ENCODE data around the gene ENTREP1. TPM values are rescaled to one million over a fixed set of nuclear protein-coding genes. Genes with fewer than 3 reads are reported as not detected.
A peak's percentile ranks its signal among the peaks of the same experiment; 100 is the strongest.
"Not testable (repeated sequence)": the region's sequence is repeated elsewhere in the genome, so short reads cannot be mapped to it uniquely, and the experiment has no call there.

Gene ENTREP1
- polyA plus RNA-seq, 1 donor, result 5.0 TPM

- no peak for DNase-seq
Observed at GRCh38 chr9:69411246-69411645, 86.2 kb downstream of the ENTREP1 start.

DNA sequence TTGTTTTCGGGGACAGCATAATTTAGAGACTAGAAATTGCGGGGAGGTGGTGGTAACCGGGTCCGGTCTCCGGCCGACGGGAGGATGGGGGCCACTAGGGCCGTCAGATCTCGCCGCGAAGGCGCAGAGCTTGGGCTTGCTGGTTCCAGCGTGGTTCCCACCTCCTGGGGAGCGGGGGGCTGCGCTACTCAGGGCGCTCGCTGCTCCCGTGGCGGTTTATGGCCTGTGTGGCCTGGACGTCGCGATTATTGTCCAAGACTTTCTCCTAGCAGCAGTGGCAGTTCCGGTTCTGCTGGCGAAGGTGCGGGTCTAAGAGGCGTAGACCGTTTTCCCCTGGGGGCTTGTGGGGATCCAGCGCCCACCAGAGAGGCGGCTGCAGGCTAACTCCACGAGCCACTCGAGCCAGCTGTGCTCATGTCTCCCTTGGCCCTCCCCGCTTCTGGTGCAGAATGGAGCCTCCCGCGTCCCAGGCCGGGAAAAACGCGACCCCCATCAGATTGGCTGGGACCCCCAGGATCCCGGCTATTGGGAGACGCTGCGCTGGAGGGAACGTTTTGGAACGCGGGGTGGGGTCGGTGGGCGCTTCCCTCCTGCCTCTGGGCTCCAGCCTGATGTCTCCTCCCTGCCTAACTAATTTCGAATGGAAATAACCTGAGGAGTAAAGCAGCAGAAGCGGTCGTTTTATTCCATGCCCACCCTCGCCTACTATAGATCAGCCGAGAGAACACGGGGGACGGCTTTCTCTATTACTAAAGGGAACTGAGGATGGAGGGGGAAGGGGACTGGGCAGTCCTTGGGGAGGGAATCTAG, 87.1 kb downstream of the ENTREP1 start:
- no peak for DNase-seq

DNA sequence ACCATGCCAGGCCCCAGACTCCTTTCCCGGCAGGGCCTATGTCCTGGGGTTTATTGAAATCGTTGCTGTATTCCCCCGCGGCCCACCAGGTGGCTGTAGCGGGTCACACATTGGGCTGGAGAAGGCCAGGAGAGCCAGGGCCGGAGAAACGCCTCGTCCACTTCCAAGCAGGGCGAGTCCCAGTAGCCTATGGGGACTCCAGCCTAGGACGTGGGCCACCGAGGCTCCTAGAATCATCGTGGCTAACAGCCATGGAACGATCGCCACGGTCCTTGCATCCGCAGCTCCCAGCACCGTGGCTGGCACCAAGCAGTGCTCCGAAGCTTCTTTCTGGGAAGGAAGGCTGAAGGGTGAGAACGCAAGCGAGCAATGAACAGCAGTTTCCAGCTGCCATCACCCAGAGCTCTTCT, 87.7 kb downstream of the ENTREP1 start:
- DNase-seq, result peak; percentile 73

DNA sequence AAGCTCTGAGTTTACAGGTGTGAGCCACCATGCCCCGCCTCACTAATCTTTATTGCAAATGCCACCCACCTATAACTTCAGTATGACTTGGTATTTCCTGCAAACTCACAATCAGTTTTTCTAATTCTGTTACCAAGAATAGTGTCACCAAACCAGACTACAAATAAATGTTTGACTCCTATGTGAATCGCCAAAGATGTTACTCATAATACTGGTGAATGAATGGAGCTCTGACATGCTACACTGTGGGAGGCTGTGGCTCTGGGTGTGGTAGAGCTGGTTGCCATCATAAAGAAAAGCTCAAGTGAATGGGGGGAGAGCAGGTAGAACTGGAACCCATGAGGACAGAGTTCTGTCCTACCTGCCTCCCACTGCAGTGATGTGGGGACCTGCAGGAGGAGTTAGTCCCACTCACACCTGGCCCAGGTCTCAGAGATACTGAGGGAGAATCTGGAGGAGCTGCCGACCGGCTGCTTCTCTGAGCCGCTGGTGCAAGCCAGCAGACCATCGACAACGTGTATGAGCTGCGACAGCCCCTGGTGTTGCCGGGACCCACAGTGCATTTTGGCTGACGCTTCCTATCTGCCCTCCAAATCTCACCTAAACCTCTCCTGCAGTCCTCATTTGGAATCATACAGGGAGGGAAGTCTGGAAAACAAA, 95.7 kb downstream of the ENTREP1 start:
- DNase-seq, result no peak

DNA sequence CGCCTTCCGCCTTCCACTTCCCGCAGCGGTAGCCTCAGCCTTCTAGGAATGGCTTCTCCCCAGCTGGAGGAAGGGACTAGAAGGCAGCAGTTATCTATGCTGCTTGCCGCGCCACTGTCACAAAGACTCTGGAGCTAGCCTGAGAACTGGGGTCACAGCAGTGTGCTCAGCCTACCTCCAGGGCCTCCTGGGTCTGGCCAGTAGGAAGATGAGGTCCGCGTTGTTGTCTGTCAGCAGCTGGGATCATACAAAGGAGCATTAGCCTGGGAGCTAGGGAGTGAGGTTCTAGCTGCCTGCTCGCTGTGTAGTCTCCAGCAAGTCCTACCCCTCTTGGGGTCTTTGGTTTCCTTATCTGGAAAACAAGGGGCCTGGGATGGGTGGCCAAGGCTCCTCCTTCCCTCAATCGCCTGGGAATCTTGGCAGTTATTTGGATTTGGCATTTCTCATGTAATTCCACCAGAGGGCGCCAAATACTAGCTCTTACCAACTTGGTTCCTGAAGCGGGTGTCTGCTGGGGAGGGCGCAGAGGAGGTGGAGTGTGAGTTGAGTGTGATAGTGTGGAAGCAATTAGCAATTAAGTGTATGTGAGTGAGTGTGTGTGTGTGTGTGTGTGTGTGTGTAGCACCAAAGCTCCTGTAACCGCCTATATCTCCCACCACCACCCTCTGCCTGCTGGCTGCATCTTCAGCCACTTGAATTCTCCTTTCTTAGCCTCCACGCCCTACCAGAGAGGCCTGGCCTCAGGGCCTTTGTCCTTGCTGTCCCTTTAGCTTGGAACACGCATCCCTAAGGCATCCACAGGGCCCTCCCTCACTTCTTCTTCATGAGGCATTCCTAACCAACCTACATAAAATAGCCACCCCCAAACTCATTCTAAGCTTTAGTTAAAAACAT, 97.1 kb downstream of the ENTREP1 start:
- DNase-seq, result peak; percentile 68

- DNase-seq, result no peak
Observed at GRCh38 chr9:69425136-69425801, 100.3 kb downstream of the ENTREP1 start.

- DNase-seq, result no peak
Observed at GRCh38 chr9:69427286-69427685, 102.3 kb downstream of the ENTREP1 start.

GRCh38 chr9:69428017-69428785, 103.2 kb downstream of the ENTREP1 start:
- DNase-seq, result no peak

- DNase-seq, result no peak
Observed at GRCh38 chr9:69429281-69429680, 104.3 kb downstream of the ENTREP1 start.

DNA sequence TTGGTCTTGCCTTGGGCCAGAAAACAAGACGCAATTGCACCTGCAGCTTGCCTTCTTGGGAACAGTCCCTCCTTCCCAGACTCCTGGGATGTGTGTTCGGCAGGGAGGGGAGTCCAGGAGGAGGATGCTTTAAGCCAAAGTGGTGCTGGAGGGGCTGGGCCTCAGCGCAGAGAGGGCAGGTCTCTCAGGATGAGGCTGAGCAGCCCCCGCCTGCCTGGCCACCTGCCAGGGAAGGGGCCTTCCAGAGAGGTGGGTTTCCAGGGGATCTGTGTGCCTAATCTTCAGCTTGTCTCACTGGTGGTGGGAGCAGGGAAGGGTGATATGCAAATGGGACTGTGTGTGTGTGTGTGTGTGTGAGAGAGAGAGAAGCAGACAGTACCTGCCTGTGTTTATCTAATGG, 105.2 kb downstream of the ENTREP1 start:
- no peak for DNase-seq

DNA sequence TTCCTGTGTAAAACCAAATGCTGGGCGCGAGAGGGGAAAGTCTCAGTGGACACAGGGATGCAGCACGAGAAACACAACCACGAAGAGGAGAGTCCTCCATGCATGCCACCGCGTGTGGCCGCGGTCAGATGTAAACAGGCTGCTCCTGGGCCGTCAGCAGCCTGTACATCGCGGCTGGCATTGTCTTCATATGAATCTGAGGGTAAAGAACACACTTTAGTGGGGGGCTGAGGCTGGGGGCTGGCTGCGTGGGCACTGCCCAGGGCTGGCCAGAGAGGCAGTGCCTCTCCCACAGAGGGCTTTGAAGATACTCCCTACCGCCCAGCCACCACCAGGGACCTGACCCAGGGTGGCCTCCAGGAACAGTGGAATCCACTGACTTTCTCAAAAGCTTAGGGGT, 106.2 kb downstream of the ENTREP1 start:
- DNase-seq, result no peak

DNA sequence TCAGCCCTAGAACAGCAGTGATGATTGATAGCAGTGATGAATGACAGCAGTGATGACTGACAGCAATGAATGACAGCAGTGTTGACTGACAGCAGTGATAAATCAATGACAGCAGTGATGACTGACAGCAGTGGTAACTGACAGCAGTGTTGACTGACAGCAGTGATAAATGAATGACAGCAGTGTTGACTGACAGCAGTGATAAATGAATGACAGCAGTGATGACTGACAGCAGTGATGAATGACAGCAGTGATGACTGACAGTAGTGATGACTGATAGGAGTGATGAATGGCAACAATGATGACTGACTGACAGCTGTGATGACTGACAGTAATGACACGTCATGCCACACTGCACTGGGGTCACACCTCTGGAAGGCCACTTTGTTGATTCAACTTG, 106.8 kb downstream of the ENTREP1 start:
- DNase-seq, result no peak

- DNase-seq, result no peak
Observed at GRCh38 chr9:69432623-69433022, 107.6 kb downstream of the ENTREP1 start.

GRCh38 chr9:69433392-69433791, 108.4 kb downstream of the ENTREP1 start:
- DNase-seq, result no peak

- DNase-seq, result no peak
Observed at GRCh38 chr9:69433968-69434367, 109.0 kb downstream of the ENTREP1 start.

- DNase-seq, result not testable (repeated sequence)
Observed at GRCh38 chr9:69439654-69440053, 114.6 kb downstream of the ENTREP1 start.

- not testable (repeated sequence) for DNase-seq
Observed at GRCh38 chr9:69440254-69440955, 115.4 kb downstream of the ENTREP1 start.

Measured in left kidney (tissue), 2 donors.